DMS 273 treated with DMSO at 0.1 percent for 48 hours (cell line): Measurements from ENCODE around the gene MBD6.
A peak's percentile ranks its signal among the peaks of the same experiment; 100 is the strongest.

ENCODE experiments used
- DNase-seq: peaks from one replicate; lab custom pipeline; 2025; lab: John Stamatoyannopoulos, UW

MBD6 gene, protein sequence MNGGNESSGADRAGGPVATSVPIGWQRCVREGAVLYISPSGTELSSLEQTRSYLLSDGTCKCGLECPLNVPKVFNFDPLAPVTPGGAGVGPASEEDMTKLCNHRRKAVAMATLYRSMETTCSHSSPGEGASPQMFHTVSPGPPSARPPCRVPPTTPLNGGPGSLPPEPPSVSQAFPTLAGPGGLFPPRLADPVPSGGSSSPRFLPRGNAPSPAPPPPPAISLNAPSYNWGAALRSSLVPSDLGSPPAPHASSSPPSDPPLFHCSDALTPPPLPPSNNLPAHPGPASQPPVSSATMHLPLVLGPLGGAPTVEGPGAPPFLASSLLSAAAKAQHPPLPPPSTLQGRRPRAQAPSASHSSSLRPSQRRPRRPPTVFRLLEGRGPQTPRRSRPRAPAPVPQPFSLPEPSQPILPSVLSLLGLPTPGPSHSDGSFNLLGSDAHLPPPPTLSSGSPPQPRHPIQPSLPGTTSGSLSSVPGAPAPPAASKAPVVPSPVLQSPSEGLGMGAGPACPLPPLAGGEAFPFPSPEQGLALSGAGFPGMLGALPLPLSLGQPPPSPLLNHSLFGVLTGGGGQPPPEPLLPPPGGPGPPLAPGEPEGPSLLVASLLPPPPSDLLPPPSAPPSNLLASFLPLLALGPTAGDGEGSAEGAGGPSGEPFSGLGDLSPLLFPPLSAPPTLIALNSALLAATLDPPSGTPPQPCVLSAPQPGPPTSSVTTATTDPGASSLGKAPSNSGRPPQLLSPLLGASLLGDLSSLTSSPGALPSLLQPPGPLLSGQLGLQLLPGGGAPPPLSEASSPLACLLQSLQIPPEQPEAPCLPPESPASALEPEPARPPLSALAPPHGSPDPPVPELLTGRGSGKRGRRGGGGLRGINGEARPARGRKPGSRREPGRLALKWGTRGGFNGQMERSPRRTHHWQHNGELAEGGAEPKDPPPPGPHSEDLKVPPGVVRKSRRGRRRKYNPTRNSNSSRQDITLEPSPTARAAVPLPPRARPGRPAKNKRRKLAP

DNA sequence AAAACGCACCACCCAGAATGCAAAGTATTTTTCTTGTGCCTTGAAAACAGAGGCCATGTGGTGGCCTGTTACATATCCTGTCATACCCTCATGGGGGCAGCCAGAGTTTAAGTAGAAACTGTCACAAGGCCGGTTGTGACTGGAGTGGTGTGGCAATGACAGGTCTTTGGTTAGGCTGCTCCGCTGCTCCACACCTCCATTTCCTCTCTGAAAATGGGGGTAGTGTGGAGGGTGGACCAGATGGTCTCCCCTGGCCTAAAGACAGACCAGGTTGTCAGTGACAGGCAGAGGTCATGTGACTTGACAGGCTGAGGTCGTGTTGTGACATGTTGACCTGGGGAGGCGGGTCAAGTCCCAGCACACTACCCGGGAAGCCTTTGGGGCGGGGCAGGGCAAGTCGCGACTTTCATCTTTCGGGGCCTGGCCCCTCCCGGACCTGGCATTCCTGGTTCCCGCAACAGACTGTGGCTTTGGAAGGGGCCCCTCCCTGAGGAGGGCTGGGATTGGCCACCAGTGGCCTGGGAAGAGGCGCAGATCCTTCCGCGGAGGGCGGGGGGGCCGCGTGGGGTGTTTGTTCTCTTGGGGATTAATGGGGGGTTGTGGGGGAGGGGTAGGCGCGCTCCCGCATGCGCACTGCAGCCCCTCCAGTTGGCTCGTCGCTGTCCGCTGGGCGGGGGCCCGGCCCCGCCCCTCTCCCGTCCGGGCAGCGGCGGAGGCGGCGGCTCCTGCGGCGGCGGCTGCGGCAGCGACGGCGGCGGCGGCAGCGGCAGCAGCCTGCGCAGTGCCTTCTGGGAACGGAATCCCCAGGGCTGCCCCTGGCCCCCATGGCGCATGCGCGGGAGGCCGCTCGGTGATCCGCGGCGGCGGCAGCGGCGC, at the start of gene MBD6:
TSS of gene MBD6 (plus strand) at position 814 of the 876 bp plus-strand sequence. CDS start 1,480 bp downstream, outside the sequence.
- peak; percentile 81 for DNase-seq

DNA sequence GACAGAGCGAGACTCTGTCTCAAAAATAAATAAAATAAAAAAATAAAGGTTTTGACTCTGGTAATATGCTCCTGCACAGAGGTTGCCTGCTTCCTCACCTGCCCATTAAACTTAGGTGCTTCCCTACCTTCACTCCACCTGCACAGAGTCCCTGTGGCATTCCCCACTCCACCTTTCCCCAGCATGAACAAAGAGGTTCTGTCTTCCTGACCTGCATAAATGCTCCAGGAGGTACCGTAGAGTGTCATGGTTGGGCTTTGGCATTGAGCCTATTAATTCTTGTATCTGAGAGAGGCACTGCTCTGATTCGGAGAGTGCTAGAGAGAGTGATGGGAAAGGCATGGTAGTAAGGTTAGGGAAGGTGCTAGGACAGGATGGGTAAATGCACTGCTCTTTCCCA, 49.2 kb upstream of the MBD6 start:
- no peak for DNase-seq

- no peak for DNase-seq
These were observed 48.7 kb upstream of the MBD6 start for GRCh38 chr12:57473886-57474285.

DNA sequence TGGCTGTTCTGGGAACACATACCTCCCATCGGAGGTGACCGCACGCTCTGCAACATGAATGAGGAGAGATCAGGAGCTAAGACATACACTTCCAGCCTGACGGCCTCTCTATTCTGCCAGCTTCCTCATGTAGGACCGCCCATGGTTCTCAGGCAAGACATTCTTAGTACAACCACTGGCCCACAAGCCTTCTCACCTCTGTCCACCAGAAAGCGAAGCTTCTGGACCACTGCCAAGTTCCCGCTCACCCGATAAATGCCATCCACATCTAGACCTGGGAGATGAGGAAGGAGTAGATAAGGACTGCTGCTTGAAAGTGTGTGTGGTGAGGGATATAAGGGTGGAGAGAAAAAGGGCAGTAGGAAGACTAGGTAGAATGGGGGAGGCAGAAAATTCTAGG, 48.2 kb upstream of the MBD6 start:
- no peak for DNase-seq

- DNase-seq = no peak
These were observed 47.8 kb upstream of the MBD6 start for GRCh38 chr12:57474862-57475261.

GRCh38 chr12:57475271-57476161, 47.1 kb upstream of the MBD6 start:
- no peak for DNase-seq

DNA sequence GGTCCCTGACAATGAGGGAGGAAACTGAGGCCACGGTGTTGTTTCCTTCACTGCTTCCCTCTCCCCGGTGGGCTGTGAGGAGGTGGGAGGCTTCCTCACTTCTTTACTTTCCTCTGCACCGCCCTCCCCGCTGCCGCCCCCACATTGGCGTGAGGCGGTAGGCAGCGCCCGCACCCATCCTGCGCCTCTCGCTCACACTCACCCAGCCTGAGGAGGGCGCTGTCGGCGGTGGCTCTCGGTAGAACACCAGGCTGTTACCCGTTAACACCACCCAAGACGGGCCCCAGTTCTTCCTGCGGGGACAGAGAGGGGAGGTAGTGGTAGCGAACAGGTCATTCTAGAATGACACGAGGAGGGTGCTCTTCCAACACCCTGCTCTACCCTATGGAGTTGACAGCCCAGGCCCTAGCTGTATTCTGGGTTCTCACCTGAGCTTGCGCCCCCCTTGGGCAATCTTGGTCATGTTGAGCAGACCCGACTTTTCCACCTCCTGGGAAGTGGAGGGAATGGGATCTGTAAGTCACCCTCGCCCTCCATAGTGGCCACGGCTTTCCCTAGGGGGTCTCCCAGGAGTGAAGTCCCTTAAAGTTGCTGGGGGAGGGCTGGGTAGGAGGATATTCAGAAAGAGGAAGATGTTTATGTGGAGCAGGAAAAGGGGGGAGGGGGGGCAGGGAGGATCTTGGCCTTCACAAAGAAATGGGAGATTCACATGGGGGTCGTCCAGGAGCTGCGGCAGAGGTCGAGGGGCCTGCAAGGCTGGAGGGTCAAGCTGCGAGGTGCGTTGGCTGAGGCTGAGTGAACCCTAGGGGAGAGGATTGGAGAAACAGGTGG, 46.2 kb upstream of the MBD6 start:
- no peak for DNase-seq

GRCh38 chr12:57476993-57477709, 45.5 kb upstream of the MBD6 start:
- no peak for DNase-seq

DNA sequence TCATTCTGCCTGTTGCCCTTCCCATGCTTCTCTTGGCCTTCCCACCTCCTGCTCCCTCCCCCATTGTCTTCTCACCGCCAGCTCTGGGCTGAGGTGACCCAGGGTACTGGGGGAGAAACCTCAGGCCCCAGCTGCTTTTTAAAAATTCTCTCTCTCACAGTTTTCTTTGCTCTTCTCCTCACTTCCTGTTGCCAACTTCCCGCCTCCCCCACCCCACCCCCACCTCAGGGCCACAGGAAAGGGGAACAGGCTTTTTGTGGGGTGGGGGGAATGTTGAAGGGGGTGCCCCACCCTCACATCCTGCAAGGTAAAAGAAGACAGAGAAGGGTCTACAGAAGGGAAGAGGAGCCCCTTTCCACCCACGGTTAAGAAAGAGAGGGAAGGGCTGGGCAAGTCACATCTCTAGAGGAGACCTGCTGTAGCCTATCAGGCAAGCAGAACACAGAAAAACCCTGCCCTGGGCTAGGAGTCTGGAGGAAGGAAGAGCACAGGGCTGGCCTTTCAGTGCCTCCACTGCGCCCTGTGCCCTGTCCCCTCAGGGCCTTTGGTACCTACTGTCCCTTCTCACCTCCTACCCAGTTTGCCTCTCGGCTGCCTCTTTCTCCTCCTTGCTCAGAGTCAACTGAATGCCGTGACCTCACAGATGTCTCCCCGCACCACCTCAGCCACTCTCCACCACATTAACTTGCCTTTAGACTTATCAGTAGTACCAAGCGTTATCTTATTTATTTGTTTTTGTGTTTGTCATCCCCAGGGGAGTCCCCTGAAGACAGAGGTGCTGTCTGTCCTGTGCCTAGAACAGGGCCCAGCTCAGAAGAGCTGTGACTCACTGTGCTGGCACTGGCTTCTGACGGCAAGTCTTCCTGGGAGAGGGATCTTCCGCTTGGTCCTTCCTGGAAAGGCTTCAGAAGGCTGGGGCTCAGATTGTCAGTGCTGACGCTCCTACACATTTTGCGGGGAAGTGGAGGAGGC, 44.6 kb upstream of the MBD6 start:
- no peak for DNase-seq

- DNase-seq = no peak
These were observed 43.6 kb upstream of the MBD6 start for GRCh38 chr12:57479043-57479375.

DNA sequence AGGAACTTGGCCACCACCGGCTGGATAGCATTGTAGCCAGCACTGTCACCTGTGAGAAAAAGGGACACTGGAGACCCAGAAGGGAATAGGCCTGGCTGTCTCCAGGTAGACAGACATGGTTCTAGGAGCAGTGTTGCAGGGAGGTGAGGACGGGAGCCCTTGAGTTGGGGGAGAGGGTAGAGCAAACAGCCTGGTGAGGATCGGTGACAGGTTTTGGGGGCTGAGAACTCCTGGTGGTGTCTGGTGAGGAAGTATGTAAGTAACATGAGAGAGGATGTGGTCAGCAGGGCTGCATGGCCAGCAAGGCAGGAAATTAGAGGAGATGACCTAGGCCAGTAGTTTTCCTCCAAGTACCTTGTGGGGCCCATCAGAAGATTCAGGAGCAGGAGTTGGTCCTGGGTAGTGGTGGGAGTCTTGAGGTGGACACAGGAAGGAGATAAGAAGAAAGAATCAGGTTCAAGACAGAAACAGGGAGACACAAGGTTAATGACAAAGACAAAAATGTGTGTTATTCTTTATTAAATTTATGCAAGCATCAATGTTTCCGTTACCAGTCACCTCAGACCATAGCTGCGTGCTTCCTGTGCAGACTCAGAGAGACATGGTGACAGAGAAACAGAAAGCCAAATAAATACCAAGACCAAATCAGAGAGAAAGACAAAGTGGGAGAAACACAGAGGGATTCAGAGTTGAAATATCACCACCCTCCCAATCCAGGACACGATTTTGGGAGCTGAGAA, 43.1 kb upstream of the MBD6 start, which contains the start of gene ARHGAP9:
TSS of gene ARHGAP9 (minus strand) at position 491 of the 740 bp plus-strand sequence. CDS start at position 31, 460 bp downstream.
- DNase-seq = no peak

- no peak for DNase-seq
These were observed 41.0 kb upstream of the MBD6 start for GRCh38 chr12:57481671-57482070.

DNA sequence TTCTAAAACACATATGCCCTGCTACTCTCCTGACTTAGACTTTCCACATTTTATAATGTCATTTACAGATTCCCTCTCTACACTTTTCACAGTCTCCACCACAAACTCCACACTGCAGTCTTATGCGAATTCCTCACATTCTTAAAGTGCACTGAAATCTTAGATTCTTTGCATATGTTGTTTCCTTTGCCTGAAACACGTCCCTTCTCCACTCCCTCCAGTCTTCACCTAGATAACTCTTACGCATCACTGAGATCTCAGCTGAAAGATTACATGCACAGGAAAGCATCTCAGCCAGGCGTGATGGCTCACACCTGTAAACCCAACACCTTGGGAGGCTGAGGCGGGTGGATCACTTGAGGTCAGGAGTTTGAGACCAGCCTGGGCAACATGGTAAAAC, 39.2 kb upstream of the MBD6 start:
- DNase-seq = no peak

- no peak for DNase-seq
These were observed 36.9 kb upstream of the MBD6 start for GRCh38 chr12:57485695-57486094.

DNA sequence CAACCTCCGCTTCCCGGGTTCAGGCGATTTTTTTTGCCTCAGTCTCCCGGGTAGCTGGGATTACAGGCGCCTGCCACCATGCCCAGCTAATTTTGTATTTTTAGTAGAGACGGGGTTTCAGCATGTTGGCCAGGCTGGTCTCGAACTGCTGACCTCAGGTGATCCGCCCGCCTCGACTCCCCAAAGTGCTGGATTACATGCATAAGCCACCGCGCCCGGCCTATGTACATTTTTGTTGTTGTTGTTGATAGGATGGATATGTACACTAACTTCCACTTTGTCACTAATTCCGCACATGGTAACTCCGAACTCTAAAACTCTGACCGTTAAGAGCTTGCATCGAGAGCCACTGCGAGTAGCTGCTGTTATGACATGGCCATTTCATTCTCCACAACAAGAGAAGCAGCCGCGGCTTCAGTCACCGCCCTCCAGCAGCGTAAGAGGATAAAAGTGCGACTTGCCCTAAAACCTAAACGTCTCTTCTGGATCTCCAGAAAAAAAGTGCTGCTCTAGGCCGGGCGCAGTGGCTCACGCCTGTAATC, 35.5 kb upstream of the MBD6 start:
- DNase-seq = no peak

DNA sequence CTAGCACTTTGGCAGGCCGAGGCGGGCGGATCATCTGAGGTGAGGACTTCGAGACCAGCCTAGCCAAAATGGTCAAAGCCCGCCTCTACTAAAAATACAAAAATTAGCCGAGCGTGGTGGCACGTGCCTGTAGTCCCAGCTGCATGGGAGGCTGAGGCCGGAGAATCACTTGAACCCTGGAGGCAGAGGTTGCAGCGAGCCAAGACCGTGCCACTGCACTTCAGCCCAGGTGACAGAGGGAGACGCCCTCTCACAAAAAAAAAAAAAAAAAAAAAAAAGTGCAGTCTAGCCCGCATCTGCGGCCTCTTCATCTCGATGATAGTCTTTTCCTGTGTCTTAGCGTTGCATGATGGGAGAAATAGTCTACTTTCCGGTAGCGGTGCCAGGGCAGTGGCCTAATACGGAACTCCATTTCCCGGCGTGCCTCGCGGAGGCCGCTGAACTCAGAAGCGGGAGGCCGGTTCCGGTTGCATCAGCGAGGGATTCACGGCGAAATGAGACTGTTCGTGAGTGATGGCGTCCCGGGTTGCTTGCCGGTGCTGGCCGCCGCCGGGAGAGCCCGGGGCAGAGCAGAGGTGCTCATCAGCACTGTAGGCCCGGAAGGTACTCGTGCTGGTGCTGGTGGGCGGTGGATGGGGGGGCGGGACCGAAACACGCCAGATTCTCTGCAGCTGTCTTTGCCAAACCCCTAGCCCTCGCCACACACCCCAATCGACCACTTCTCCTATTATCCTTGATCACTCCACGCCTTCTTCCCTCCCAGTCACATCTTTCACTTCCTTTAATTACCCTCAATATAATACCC, 34.8 kb upstream of the MBD6 start, which contains the start of gene MARS1:
TSS of gene MARS1 (plus strand) at position 472 of the 805 bp plus-strand sequence. CDS start at position 495, 23 bp downstream.
- peak; percentile 90 for DNase-seq
